SW 1271 (cell line): ENCODE results near the gene CD276.

Experiments
- DNase-seq, 2 experiments: peaks; one replicate each; lab custom pipeline; 2025; lab: John Stamatoyannopoulos, UW

The CD276 gene

DNA sequence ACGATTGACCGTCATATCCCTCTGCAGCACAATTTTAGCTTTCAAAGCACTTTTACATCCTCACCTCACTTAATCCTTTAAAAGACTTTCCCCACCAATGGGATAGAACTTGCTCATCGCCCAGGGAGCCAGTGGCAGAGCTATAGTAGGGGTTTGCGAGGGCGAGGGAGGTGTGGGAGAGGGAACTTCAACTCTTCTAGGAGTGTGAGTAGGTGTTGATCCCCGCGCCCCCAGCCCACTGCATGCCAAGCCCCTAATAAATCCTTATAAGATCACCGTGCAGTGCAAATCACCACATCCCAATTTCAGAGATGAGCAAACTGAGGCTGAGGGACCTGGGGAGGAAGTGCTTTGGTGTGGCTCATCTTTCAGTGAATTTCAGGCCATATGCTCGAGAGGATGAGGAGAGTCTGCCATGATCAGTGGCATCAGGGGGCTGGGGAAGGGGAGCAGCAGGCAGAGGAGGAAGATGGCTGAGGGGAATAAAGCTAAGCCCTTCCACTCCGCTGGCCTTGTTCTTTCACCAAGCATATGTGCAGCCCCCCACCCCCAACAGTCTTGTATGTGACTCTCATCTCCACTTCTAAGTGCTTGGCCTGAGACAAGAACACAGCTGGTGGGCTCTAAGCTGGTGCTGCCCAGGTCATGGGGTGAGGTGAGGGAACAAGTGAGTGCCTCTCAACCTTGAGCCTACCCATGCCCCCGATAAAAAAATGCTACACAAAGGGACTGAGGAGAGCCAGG is 63.8 kb downstream of the CD276 start:
- no peak for DNase-seq

DNA sequence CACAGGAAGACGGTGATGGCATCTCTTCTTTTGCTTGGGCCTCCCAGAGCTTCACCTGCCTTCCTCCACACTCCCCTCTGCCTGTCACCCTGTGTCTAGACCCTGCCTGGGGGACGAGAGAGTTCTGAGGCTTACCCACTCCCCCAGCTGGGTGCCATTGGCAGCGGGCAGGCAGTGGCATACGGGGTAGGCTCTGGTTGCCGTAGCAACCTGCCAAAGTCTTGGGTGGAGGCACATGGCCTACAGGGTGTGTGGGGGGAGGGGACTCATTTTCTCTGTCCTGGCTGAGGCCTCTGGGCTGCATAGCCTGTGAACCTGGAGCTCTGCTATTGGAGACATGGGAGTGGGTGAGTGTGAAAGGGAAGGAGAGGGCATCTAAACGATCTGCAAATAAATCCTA is 64.5 kb downstream of the CD276 start:
- DNase-seq = no peak

DNA sequence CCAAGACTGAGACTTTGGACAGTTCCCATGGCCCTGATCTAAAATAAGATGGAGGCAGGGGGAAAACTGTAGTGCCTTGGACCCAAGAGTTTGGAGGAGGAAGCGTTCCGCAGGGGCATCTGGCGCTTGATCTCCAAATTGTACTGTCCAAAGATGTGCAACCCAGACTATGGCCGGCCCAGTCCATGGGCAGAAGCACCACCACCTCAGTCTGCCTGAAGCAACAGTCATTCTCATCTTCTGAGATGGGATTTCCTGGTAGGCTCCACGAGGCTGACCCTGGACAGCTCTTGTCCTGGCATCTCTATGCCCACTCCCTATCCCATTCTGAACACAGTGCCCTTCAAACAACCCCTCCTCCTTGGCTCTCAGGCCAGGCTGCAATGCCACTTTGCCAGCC is 65.3 kb downstream of the CD276 start:
- DNase-seq = no peak

DNA sequence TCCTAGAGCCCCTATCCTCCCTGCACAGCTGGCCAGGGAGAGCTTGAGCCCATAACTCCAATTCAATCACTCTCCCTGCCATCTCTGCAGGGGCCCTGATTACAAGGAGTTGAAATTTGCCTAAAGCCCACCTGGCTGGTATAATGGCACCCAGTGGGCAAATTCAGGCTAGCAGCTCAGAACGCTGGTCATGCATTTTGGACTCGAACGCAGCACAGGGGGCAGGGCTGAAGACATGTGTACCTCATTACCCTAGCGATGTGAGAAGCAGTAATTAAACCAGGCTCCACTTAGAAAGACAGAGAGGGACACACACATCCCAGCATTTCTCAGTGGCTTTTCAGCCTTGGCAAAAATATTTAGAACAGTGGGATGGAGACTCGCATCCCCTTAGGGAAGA is 65.8 kb downstream of the CD276 start:
- no peak for DNase-seq

- no peak for DNase-seq
Measured at GRCh38 chr15:73750438-73750837, 66.3 kb downstream of the CD276 start.

GRCh38 chr15:73750951-73751350 is 66.8 kb downstream of the CD276 start:
- DNase-seq = no peak

- DNase-seq = no peak
Measured at GRCh38 chr15:73751511-73751898, 67.3 kb downstream of the CD276 start.

DNA sequence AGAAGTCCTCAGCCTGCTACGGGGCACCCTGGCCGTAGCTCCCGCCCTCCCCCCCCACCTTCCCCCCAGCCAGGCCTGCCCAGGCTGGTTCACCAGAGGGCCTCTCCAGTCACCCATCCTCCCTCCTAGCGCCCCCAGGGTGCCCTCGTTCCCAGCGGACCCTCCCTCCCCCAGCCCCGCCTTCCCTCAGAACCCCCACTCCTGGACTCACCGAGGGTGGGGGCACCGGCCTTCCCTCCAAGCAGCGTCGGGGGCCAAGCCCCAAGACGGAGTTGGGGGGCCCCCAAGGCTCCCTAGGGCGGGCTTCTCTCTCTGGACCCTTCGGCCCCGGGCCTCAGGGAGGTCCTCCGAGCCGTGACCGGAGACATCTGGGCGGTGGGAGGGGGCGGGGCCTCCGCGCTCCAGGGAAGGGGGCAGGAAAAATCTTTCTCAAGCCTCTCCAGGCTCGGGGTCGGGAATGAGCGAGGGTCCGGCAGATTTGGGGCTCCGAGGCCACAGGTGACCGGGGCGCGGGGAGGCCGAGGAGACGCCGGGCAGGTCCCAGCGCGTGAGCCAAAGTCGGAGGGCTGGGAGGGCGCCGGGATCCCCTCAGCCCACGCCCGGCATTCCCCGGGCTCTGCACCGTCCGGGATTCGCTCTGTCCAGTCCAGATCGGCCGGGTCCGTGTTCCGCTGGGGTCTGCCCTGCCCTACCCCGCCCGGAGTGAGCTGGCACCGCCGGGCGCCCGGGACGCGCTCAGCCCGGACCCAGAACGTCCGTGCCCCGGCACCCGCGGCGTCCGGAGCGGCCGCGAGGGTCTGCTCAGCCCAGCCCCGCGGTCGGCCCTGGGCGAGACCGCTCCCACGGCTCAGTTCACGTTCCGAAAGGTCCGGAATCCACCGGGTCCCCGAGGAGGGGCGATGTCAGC is 68.0 kb downstream of the CD276 start:
- DNase-seq = no peak

GRCh38 chr15:73752806-73753193 is 68.6 kb downstream of the CD276 start:
- no peak for DNase-seq

GRCh38 chr15:73753250-73754130 is 69.3 kb downstream of the CD276 start, which contains the start of gene INSYN1:
Gene INSYN1 (minus strand): TSS chr15:73753351. CDS start chr15:73751130, 2,221 bp downstream.
- no peak for DNase-seq

- DNase-seq = no peak
Measured at GRCh38 chr15:73754461-73754860, 70.3 kb downstream of the CD276 start.

DNA sequence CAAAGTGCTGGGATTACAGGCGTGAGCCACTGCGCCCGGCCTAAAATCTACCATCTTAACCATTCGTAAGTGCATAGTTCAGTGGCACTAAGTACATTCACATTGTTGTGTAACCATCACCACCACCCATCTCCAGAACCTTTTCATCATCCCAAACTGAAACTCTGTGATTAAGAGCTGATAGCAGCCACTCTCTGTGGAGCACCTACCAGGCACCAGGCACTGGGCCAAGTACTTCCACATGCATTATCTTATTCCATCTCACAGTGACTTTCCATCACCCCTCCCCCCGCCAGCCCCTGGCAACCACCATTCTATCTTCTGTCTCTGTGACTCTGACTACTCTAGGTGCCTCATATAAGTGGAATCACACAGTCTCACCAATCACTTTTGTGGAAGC is 71.3 kb downstream of the CD276 start:
- no peak for DNase-seq

DNA sequence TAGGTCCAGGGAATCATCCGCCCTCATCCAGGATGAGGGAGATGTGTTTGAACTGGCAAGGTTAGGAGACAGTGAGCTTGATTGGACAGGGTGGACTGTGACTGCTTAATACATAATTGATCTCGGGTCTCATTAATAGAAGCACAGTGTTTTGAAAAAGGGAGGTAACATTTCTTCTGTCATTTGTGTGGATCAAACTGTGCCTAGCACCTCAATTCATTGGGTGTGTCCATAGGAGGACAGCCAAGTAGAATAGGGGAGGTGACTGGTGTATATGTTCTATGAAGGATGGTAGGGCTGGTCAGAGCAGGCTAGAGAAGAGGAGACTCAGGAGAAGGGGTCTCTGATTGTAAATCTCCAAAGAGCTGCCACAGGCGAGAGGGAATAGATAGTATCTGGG is 71.8 kb downstream of the CD276 start:
- no peak for DNase-seq

GRCh38 chr15:73756390-73756789 is 72.2 kb downstream of the CD276 start:
- DNase-seq = no peak

- no peak for DNase-seq
Measured at GRCh38 chr15:73756947-73757513, 72.8 kb downstream of the CD276 start.

DNA sequence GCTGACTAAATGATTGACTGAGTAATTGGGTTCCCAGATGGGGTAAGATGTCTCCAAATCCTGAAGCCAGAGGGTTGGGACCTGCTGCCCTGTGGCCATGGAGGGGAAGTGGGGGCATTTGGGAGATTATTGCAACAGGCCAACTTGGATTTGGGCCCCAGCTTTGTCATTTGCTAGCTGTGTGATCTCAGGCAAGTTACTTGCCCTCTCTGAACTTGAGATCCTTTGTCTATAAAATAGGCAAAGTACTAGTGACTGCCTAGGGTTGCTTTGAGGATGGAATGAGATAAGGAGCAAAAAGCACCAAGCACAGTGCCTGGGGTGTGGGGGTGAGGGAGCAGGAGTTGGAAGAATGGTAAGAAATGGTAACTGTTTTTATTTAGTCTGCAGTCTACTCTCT is 73.4 kb downstream of the CD276 start:
- no peak for DNase-seq

DNA sequence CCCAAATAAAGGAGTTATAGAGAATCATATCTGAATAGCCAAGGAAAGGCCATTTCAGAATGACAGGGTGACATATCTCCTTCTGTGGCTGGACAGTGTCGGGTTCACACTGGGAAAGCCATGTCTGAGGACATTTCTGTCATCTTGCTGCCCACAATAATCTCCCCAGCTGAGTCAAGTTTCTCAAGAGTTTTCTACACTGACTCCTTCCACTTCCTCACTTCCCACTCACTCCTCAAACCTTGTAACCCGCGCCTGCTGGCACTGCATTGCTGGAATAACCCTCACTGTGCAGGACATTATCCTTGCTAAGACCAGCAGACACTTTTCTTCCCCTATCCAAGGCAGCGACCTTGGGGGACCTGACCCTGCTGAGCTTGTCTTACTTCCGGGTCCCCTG is 74.3 kb downstream of the CD276 start:
- DNase-seq = no peak

GRCh38 chr15:73760330-73761329 is 76.4 kb downstream of the CD276 start:
- DNase-seq = no peak

GRCh38 chr15:73763931-73764330 is 79.7 kb downstream of the CD276 start:
- DNase-seq = no peak
